Endometrial microvascular endothelial cells (primary cell): ENCODE measurements around the gene MAPK1. TPM values are rescaled to one million over a fixed set of nuclear protein-coding genes. Genes with fewer than 3 reads are reported as not detected.

Experiments
- in situ Hi-C: cut with HindIII; loops from 2 replicates; pipeline ENCODE4 v1.10.0; 2017; ENCODE audit warnings: low sequenced_read_pairs, low pct_unique_long_range_greater_than_20kb; ENCODE audit errors: inconsistent ontology term
- total RNA-seq: library from RNA; depleted of rRNA; stranded (reverse); fragments of >200 nt; gene quantifications from one replicate; pipeline ENCODE4 v1.2.3, GENCODE V29; 2015; ENCODE audit errors: inconsistent ontology term

MAPK1 gene
- total RNA-seq, 1 donor from 2014 or later: 68.0 TPM

DNA sequence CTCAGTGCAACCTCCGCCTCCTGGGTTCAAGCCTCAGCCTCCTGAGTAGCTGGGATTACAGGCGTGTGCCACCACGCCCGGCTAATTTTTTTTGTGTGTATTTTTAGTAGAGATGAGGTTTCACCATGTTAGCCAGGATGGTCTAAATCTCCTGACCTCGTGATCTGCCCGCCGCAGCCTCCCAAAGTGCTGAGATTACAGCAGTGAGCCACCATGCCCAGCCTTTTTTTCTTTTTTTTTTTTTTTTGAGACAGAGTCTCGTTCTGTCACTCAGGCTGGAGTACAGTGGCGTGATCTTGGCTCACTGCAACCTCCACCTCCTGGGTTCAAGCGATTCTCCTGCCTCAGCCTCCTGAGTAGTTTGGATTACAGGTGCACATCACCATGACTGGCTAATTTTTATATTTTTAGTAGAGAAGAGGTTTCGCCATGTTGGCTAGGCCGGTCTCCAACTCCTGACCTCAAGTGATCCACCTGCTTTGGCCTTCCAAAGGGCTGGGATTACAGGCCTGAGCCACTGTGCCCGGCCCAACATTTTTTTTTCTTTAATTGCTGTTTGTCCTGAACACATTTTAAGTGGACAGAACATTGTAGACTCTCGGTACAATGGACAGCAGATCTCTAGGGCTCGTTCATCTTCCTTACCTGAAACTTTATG lies 146.1 kb downstream of the MAPK1 start:
- in situ Hi-C loops: loop anchor here (25.0 kb wide), 1 partner anchor 216 kb away; no protein-coding TSS in a partner anchor

DNA sequence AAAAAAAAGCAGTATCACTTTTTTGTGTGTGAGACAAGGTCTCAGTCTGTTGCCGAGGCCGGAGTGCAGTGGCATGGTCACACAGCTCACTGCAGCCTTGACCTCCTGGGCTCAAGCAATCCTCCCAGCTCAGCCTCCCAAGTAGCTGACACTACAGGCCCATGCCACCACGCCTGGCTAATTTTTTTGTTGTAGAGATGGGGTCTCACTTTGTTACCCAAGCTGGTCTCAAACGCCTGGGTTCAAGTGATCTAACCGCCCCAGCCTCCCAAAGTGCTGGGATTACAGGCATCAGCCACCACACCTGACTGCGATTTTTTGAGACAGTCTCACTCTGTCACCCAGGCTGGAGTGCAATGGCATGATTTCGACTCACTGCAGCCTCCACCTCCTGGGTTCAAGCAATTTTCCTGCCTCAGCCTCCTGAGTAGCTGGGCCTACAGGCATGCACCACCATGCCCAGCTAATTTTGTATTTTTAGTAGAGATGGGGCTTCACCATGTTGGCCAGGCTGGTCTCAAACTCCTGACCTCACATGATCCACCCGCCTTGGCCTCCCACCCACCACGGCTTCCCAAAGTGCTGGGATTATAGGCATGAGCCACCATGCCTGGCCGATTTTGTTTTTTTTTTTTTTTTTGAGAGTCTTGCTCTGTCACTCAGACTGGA lies 147.1 kb downstream of the MAPK1 start:
- in situ Hi-C loops: loop anchor here (25.0 kb wide), 1 partner anchor 217 kb away; no protein-coding TSS in a partner anchor

DNA sequence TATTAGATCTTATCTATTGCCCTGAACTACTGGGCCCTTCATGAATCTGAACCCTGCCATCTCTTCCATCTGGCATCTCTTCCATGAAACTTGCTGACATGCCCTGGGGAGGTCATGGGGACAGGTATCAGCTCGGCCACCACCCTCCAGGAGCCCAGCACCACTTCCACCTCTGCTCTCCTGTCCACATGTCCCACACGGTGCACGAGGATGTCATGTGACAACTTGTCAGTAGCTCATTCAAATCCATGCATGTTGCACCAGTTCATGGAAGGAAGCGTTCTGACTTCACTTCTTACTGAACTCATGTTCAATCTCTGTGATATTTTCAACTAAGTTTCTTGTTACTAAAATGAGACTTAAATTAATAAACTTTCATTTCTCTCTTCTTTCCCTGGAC lies 148.4 kb downstream of the MAPK1 start:
- in situ Hi-C loops: loop anchor here (25.0 kb wide), 1 partner anchor 218 kb away; no protein-coding TSS in a partner anchor

DNA sequence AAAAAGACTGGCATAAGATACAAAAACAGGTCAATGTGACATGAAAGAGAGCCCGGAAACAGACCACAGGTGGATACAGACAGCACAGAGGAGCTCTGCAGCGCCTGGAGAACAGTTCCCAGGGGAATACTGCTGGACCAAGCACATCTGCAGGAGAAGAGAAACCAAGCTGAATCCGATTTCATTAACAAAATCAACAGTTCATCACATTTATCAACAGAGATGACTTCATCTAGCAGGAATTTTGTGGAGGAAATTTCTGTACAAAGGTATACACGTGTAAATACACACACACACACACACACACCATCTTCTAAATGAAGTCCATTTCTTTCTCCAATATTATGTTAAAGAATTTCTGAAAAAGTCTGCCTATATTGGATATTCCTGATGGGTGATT lies 148.9 kb downstream of the MAPK1 start:
- in situ Hi-C loops: loop anchor here (25.0 kb wide), 1 partner anchor 219 kb away; no protein-coding TSS in a partner anchor

DNA sequence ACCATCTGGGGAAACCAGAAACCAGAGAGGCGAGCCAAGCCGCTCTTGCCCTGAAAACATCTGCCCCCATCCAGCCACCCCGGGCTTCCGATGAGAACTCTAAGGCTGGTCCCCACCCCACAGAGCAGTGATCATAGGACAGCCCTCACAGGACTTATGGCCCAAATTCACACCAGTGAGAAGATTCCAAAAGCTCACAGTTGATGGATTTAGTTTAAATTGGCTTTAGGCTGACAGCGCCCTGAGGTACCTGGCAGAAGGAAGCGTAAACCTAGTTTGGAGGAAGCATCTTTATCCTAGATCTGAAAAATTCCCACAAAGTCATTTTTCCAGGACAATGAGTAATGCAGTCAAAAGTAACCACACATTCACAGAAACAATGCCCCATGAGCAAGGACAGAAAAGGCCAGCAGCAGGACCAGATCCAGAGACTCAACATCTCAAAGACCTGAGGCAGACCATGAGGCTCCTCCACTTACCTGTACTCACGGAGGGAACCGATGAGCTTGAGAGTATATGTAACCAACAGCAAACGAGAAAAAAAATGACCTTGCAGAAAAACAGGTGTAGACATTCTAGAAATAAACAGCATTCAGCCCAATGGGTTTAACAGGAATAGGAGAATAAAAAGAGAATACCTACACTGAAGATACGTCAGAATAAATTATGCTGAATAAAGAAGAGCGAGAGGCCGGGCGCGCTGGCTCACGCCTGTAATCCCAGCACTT lies 150.9 kb downstream of the MAPK1 start:
- in situ Hi-C loops: loop anchor here (25.0 kb wide), 1 partner anchor 221 kb away; no protein-coding TSS in a partner anchor

DNA sequence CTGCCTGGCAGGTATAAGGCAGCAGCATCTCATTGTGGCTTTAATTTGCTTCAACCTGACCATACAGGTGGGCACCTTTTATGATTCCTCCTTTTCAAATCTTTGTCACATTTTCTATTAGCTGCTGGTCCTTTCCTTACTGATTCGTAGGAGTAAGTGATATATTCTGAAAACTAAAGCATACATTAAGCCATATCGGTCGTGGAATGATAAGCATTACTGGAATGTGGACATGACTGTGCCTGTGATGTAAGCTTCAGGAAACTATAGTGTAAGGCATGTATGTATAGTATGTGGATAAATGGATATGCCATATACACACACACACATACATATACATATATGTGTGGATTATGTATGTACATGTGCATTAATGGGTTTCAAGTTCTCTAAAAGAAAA lies 152.7 kb downstream of the MAPK1 start:
- in situ Hi-C loops: loop anchor here (25.0 kb wide), 1 partner anchor 223 kb away; no protein-coding TSS in a partner anchor

DNA sequence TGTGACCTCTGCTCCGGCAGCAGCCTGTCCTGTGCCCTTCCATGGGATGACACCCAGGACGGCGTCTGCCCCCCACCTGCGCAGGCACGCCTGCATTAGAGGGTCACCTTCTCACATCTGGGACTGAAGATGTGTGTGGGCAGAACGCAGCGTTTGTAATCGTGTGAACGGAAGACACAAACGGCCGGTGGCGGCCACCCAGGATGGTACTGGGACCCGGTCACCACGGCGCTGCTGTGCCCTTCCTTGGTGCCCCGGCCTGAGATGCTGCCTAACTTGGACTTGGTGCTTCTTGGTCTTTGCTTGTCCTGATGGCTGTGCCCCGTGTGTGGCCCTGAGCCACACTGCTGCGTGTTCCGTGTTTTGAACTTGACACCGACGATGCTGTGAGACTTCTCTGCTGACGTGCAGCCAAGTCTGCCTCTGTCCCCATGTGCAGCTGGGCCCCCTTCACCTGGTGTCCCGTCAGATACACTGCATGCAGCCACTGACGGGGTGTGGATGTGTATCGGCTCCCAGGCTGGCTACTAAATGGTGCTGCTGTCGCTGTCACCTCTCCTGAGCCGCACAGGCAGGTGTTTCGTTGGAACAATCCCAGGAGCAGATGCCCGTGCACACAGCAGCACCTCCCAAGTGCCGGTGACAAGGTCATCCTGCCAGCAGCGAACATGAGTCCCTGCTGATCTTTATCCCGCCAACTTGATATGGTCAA lies 153.2 kb downstream of the MAPK1 start:
- in situ Hi-C loops: loop anchor here (25.0 kb wide), 1 partner anchor 223 kb away; no protein-coding TSS in a partner anchor

DNA sequence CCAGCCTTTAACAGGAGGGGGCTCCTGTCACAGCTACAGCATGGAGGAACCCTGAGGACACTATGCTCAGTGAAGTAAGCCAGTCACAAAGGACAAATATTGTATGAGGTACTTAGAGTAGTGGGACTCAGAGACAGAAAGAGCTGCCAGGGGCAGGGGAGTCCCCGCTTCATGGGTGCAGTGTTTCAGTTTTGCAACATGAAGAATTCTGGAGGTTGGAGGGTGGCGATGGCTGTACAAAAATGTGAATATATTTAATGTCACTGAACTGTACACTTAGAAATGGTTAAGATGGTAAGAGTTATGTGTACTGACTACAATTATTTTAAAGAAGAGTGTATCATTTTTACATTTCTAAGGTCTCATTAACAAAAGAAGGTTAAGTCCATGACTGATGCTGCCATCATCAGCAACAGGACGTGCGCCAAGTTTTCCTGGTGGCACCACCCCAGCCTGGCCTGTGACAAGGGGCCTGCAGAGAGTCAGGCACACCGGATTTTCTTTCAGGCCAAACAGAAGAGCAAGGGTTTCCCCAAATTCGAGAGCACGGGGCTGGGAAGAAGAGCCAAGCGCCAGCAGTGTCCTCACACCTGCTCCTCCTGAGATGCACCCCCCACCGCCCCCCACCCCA lies 153.9 kb downstream of the MAPK1 start:
- in situ Hi-C loops: loop anchor here (25.0 kb wide), 1 partner anchor 224 kb away; no protein-coding TSS in a partner anchor

DNA sequence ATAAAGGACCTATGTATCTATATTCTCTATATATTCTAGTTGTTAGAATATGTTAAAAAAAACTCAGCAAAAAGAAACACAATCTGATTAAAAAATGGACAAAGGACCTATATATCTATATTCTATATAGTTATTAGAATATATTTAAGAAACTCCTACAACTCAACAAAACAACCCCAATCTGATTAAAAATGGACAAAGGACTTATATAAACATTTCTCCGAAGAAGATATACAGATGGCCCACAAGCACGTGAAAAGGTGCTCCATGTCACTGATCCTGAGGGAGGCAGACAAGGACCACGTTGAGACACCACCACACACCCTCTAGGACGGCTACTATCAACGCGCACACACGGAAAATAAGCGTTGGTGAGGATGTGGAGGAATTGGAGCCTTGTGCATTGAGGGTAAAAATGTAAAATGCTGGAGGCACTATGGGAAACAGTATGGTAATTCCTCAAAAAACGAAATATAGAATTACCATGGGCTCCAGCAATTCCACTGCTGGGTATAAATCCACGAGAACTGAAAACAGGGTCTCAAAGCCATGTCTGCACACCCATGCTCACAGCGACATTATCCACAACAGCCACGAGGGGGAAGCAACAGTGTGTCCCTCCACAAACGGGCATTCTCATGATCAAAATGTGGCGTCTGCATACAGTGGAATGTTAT lies 154.6 kb downstream of the MAPK1 start:
- in situ Hi-C loops: loop anchor here (25.0 kb wide), 1 partner anchor 224 kb away; no protein-coding TSS in a partner anchor

DNA sequence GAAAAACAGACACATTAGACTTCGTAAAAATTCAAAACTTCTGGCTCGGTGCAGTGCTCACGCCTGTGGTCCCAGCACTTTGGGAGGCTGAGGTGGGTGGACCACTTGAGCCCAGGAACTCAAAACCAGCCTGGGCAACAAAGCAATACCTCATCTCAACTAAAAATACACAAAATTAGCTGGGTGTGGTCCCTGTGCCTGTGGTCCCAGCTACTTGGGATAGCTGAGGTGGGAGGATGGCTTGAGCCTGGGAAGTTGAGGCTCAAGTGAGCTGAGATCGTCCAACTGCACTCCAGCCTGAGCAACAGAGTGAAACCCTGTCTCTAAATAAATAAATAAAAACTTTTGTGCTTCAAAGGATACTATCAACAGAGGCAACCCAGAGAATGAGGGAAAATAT lies 155.6 kb downstream of the MAPK1 start:
- in situ Hi-C loops: loop anchor here (25.0 kb wide), 1 partner anchor 225 kb away; no protein-coding TSS in a partner anchor

DNA sequence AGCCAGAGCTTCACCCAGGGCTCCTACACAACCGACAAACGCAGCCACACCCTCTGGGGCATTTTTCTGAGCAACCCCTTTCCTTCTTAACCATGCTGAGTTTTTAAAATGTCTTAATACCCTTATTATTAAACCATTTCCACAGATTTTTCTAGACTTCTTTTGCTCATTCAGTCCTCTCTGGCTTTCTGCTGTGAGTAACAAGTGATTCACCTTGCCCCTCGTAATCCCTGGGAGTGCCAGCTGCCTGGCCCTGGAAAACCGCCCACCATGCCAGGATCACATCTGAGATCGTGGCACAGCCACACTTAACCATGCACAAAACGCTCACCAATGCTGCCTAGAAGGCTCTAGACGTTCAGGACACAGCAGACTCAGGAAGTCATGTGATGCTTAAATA lies 157.3 kb downstream of the MAPK1 start:
- in situ Hi-C loops: loop anchor here (25.0 kb wide), 1 partner anchor 227 kb away; no protein-coding TSS in a partner anchor

DNA sequence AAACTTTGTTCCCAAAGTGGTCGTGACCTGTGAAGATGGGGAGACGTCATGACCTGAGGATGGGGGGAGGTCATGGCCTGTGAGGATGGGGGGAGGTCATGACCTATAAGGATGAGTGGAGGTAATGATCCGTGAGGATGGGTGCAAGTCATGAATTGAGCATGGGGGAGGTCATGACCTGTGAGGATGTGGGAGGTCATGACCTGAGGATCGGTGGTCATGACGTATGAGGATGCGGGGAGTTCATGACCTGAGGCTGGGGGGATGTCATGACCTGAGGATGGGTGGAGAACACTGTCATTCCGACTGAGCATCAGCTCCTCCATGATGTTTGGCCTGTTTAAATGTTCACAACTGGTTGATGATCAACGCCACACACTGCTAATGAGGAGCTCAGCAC lies 157.8 kb downstream of the MAPK1 start:
- in situ Hi-C loops: loop anchor here (25.0 kb wide), 1 partner anchor 228 kb away; no protein-coding TSS in a partner anchor

DNA sequence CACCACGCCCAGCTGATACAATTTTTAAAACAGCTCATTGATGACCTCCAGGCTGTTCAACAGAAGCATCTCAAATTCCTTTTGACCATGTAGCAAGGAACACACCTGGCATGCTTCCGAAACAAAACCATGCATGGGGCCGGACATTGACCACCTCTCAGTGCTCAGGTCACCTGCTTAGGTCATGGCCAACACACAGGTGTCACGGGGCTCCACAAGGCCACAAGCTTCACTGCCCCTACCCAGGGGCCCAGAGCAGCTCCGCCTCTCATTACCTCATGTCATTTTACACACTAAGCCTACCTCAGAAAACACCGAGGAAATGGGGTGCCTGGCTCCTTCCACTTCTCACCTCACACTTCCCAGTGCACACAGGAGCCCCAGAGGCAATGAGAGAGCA lies 158.5 kb downstream of the MAPK1 start:
- in situ Hi-C loops: loop anchor here (25.0 kb wide), 1 partner anchor 228 kb away; no protein-coding TSS in a partner anchor

DNA sequence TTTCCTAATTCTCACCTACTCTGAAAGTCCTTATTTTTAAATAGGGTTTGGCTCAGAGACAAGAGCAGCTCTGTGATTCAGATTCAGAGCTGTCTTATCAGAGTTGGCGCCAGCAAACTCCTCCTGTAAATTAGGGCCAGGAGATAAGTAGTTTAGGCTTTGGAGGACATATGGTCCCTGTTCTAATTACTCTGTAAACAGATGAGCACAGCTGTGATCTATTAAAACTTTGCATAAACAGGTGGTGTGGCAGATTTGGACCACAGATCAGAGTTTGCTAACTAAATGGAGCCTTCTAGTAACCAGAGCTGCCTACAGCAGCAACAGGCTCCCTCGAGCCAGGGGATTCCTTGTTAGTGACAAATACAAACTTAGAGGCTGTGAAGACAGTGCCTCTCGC lies 159.8 kb downstream of the MAPK1 start:
- in situ Hi-C loops: loop anchor here (25.0 kb wide), 1 partner anchor 230 kb away; no protein-coding TSS in a partner anchor
